Stromal cell of bone marrow (primary cell): Measurements from ENCODE around the gene CRIP2.

Experiments
- DNase-seq: peaks from one replicate; pipeline ENCODE4 v3.0.0-alpha.2; 2012; ENCODE audit warnings: low read depth

CRIP2 gene

GRCh38 chr14:105527826-105528585, 53.4 kb downstream of the CRIP2 start:
- peak; percentile 44 for DNase-seq

GRCh38 chr14:105528586-105529318, 54.1 kb downstream of the CRIP2 start:
- DNase-seq: no peak

GRCh38 chr14:105529319-105529568, 54.6 kb downstream of the CRIP2 start:
- DNase-seq: no peak
